Amniotic epithelial cell (primary cell): ENCODE measurements around the gene BCL7B.
"Not testable (repeated sequence)": the region's sequence is repeated elsewhere in the genome, so short reads cannot be mapped to it uniquely, and the experiment has no call there.

Experiments used
- DNase-seq: peaks from one replicate; pipeline ENCODE4 v3.0.0-alpha.2; 2010; ENCODE audit warnings: low read depth

BCL7B gene

GRCh38 chr7:73535918-73536317, 21.6 kb downstream of the BCL7B start:
- DNase-seq = not testable (repeated sequence)

GRCh38 chr7:73533742-73534141, 23.7 kb downstream of the BCL7B start:
- DNase-seq = no peak

GRCh38 chr7:73532224-73532623, 25.3 kb downstream of the BCL7B start:
- DNase-seq = no peak

- DNase-seq = peak; percentile 28
Observed at GRCh38 chr7:73530800-73531199, 26.7 kb downstream of the BCL7B start.

GRCh38 chr7:73526896-73527821, 30.3 kb downstream of the BCL7B start:
- DNase-seq = no peak

GRCh38 chr7:73526158-73526494, 31.4 kb downstream of the BCL7B start:
- DNase-seq = not testable (repeated sequence)

GRCh38 chr7:73522105-73522872, 35.2 kb downstream of the BCL7B start, which contains the start of gene BAZ1B:
TSS of gene BAZ1B (minus strand) at chr7:73522293. CDS start at chr7:73521933, 360 bp downstream.
- peak; percentile 98 for DNase-seq

- DNase-seq = peak; percentile 28
Observed at GRCh38 chr7:73521636-73522104, 35.8 kb downstream of the BCL7B start.

- DNase-seq = peak; percentile 40
Observed at GRCh38 chr7:73520673-73521635, 36.5 kb downstream of the BCL7B start.

GRCh38 chr7:73519867-73520672, 37.4 kb downstream of the BCL7B start:
- peak; percentile 29 for DNase-seq

- no peak for DNase-seq
Observed at GRCh38 chr7:73518470-73518869, 39.0 kb downstream of the BCL7B start.

- no peak for DNase-seq
Observed at GRCh38 chr7:73517241-73517995, 40.1 kb downstream of the BCL7B start.

GRCh38 chr7:73515178-73515577, 42.3 kb downstream of the BCL7B start:
- DNase-seq = no peak

GRCh38 chr7:73512018-73512780, 45.3 kb downstream of the BCL7B start:
- no peak for DNase-seq

GRCh38 chr7:73509463-73509862, 48.0 kb downstream of the BCL7B start:
- DNase-seq = no peak

- DNase-seq = peak; percentile 56
Observed at GRCh38 chr7:73507556-73507955, 49.9 kb downstream of the BCL7B start.

- DNase-seq = no peak
Observed at GRCh38 chr7:73504920-73505319, 52.6 kb downstream of the BCL7B start.

GRCh38 chr7:73504017-73504416, 53.5 kb downstream of the BCL7B start:
- peak; percentile 63 for DNase-seq

- DNase-seq = no peak
Observed at GRCh38 chr7:73503229-73503628, 54.3 kb downstream of the BCL7B start.
